Right hindlimb (tissue), 1 donor: ENCODE results near the gene LEF1.
A peak's percentile ranks its signal among the peaks of the same experiment; 100 is the strongest.

Experiments used
- DNase-seq: peaks from one replicate; pipeline ENCODE4 v3.0.0-alpha.2; 2018

LEF1 gene

GRCh38 chr4:108174856-108175255 lies 6.1 kb upstream of the LEF1 start:
- DNase-seq: no peak

GRCh38 chr4:108173599-108174057 lies 4.9 kb upstream of the LEF1 start:
- DNase-seq: no peak

GRCh38 chr4:108172753-108173598 lies 4.2 kb upstream of the LEF1 start:
- peak; percentile 81 for DNase-seq

GRCh38 chr4:108172231-108172752 lies 3.6 kb upstream of the LEF1 start:
- DNase-seq: peak; percentile 66

- peak; percentile 54 for DNase-seq
Measured at GRCh38 chr4:108171339-108172230, 2.9 kb upstream of the LEF1 start.

- no peak for DNase-seq
Measured at GRCh38 chr4:108170631-108171338, 2.1 kb upstream of the LEF1 start.

GRCh38 chr4:108169664-108170063 lies 932 bp upstream of the LEF1 start:
- DNase-seq: no peak

GRCh38 chr4:108168160-108168670 lies 517 bp downstream of the LEF1 start:
- peak; percentile 43 for DNase-seq

- peak; percentile 35 for DNase-seq
Measured at GRCh38 chr4:108166441-108167315, 2.1 kb downstream of the LEF1 start.

GRCh38 chr4:108166038-108166437 lies 2.7 kb downstream of the LEF1 start:
- no peak for DNase-seq

GRCh38 chr4:108165586-108165985 lies 3.1 kb downstream of the LEF1 start:
- DNase-seq: no peak

GRCh38 chr4:108163351-108163750 lies 5.4 kb downstream of the LEF1 start:
- no peak for DNase-seq

GRCh38 chr4:108160741-108161352 lies 7.9 kb downstream of the LEF1 start:
- no peak for DNase-seq

GRCh38 chr4:108159845-108160244 lies 8.9 kb downstream of the LEF1 start:
- DNase-seq: no peak

- DNase-seq: no peak
Measured at GRCh38 chr4:108157655-108158054, 11.1 kb downstream of the LEF1 start.

- no peak for DNase-seq
Measured at GRCh38 chr4:108156391-108156790, 12.3 kb downstream of the LEF1 start.

- no peak for DNase-seq
Measured at GRCh38 chr4:108155373-108155772, 13.4 kb downstream of the LEF1 start.

GRCh38 chr4:108152980-108153379 lies 15.8 kb downstream of the LEF1 start:
- DNase-seq: no peak

GRCh38 chr4:108149588-108150380 lies 18.9 kb downstream of the LEF1 start:
- DNase-seq: no peak

- no peak for DNase-seq
Measured at GRCh38 chr4:108148316-108148715, 20.4 kb downstream of the LEF1 start.
